Cardiac fibroblast (primary cell): Measurements from ENCODE around the gene OLFML2B.
A peak's percentile ranks its signal among the peaks of the same experiment; 100 is the strongest.

Experiments used
- DNase-seq, 2 donors: peaks; one replicate each; pipeline versions ENCODE4 v3.0.0 to v3.0.0-alpha.2; 2010; ENCODE audit warnings: low read depth in 2 of 2
- H3K4me3 ChIP-seq, 2 donors: replicated peaks in 1 of 2; 1 replicate in 1 of 2; 2 replicates in 1 of 2; pipeline ENCODE4 v1.5.1; 2011; ENCODE audit warnings: low read depth in 2 of 2, low read length in 2 of 2, mild to moderate bottlenecking in 2 of 2, moderate library complexity in 1 of 2
- TF ChIP-seq, protein P1 (sequence below): IDR thresholded peaks from one replicate; pipeline ENCODE4 v1.5.1; 2011; ENCODE audit warnings: low read depth, mild to moderate bottlenecking, low read length, inconsistent platforms

OLFML2B gene

DNA sequence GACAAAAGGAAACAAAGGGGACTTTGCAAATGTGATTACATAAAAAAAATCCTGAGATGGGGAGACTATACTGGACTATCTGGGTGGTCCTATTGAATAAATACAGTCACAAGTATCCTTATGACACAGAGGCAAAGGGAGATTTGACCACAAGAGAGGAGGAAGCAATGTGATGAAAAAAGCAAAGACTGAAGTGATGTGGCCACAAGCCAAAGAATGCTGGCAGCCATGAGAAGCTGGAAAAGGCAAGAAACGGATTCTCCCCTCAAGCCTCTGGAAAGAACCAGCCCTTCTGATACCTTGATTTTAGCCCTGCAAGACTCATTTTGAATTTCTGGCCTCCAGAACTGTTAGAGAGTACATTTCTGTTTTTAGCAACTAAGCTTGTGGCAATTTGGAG lies 36.4 kb downstream of the OLFML2B start:
- H3K4me3 ChIP-seq = no peak overlapping the region
- TF ChIP-seq, protein P1, sequence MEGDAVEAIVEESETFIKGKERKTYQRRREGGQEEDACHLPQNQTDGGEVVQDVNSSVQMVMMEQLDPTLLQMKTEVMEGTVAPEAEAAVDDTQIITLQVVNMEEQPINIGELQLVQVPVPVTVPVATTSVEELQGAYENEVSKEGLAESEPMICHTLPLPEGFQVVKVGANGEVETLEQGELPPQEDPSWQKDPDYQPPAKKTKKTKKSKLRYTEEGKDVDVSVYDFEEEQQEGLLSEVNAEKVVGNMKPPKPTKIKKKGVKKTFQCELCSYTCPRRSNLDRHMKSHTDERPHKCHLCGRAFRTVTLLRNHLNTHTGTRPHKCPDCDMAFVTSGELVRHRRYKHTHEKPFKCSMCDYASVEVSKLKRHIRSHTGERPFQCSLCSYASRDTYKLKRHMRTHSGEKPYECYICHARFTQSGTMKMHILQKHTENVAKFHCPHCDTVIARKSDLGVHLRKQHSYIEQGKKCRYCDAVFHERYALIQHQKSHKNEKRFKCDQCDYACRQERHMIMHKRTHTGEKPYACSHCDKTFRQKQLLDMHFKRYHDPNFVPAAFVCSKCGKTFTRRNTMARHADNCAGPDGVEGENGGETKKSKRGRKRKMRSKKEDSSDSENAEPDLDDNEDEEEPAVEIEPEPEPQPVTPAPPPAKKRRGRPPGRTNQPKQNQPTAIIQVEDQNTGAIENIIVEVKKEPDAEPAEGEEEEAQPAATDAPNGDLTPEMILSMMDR = no peak
- DNase-seq = peak in 1 of 2 donors; percentile 14

DNA sequence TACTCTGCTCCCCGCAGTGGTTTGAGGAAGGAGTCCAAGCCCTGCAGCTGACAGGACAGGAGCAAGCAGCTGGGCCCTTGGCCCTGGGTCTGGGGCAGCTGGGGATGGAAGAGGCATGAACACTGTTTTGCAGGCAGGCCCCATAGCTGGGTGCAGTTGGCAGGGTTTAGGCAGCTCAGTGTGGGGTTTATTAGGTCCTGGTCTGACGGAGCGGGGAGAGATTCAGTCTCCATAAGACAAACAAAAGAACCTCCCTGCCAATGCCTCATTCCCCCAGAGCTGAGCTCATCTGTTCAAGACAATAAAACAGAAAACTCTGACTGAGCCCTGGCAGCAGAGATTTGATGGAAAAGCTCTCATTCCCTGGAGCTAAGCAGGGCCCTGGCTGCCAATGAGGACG lies 37.3 kb downstream of the OLFML2B start:
- no peak overlapping the region for H3K4me3 ChIP-seq
- DNase-seq = no peak
- TF ChIP-seq, protein P1 = no peak

DNA sequence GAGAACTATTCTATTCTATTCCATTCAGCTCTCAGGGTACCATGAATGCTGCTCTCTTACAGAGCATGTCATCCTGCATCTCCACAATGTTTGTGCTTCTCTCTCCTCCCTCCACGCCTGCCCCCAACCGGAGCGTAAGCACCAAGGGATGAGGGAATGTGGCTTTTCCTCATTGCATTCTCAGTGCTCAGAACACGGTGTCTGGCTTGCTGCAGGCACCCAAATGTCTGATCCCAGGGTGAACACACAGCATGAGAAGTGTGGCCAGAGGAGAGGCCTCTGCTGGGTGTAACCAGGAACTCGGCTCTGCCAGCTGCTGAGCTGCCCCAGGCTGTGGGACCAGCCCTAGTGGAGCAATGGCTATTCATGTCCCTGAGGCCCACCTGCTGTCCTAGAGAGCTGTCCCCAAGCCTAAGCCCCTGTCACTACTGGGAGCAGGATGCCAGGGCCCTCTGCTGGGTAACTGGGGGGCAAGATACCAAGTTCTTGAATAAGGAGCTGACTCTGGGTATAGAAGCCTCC lies 38.3 kb downstream of the OLFML2B start:
- DNase-seq = no peak
- TF ChIP-seq, protein P1 = no peak
- no peak overlapping the region for H3K4me3 ChIP-seq

DNA sequence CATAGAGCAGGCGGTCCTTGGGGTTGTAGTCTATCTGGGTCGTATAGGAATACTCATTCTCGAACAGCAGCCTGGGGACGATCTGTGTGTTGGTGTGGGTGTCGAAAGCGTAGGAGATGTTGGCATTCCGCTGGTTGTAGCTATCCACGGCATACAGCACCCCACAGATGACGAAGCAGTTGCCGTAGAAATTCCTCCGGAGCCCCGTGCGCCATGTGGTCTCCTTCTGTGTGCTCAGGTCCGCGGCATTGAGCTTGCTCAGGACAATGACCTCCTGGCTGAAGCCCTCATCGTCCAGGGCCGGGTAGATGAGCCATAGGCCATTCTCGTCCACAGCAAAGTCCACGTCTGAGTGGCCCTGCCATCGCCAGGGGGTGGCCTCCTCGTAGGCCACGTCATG lies 39.9 kb downstream of the OLFML2B start:
- no peak overlapping the region for H3K4me3 ChIP-seq
- TF ChIP-seq, protein P1 = no peak

DNA sequence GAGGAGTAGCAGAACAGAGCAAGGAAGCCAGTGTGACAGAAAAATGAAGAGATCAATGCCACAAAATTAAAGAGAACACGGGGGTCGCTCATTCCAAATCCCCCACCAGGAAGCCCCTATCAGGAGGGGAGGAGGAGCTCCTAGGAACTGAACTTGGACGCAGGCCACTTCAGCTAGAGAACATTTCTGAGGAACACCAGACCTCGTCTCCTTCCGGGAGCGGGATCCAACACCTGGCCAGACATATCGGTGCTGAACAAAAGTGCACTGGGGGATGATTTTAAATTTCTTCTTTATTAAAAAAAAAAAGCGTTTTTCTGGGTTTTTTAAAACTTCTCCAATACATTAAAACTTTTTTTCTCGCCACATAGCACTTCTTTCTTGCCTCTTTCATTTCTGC lies 40.8 kb downstream of the OLFML2B start:
- no peak overlapping the region for H3K4me3 ChIP-seq
- no peak for DNase-seq
- TF ChIP-seq, protein P1 = no peak

More for the DNA sequence above, 39.9 kb downstream of the OLFML2B start:
- DNase-seq = no peak

DNA sequence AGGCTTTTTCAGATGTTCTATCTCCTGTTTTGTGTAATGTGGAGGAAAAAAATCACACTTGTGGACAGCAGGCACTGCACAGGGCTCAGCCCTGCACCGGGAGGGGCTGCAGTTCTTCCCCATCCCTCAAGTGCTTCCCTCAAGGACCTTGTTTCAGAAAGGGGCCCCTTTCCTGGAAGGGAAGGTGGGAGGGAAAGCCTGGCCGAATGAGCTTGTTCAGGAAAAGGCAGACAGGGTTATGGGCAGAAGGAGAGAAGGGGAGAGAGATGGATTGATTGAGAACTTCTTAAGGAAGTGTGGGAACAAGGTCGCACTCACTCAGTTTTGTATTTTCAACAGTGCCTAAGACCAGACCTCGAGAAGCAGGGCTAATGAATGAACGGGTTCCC lies 41.2 kb downstream of the OLFML2B start:
- no peak overlapping the region for H3K4me3 ChIP-seq
- TF ChIP-seq, protein P1 = no peak
- no peak for DNase-seq
